K562 (cell line): Measurements from ENCODE around the gene RBKS. TPM values are rescaled to one million over a fixed set of nuclear protein-coding genes. Genes with fewer than 3 reads are reported as not detected.

Experiments
- ATAC-seq: fragments of 200-7000 bp; cut with Tn5 transposase; 3 replicates; pipeline ENCODE4 v1.9.1; 2020; ENCODE audit warnings: moderate library complexity
- BruUV-seq: library from RNA; stranded (reverse); fragments of 400-500 nt; replicated peaks from 2 replicates; lab custom pipeline; 2021; lab: Mats Ljungman, UMichigan
- CTCF ChIA-PET: fragments of 300-600 bp; formaldehyde crosslinking; extraction: SDS; loops from one replicate; lab custom pipeline; 2021; ENCODE audit warnings: low intra/inter-chr PET ratio; lab: Yijun Ruan, JAX
- POLR2A ChIA-PET: fragments of 300-600, 350-650 bp; sonication (Branson Sonifier 250); formaldehyde crosslinking; extraction: SDS; loops from one replicate; lab custom pipeline; 2021; ENCODE audit warnings: antibody characterized with exemption, inconsistent platforms; lab: Yijun Ruan, JAX
- DNase-seq, 4 experiments: peaks; one replicate each; pipeline versions ENCODE4 v3.0.0 to v3.0.0-alpha.2; 2011 to 2018; ENCODE audit warnings: low spot score in 3 of 4, mixed read lengths in 3 of 4; ENCODE audit errors: extremely low read depth in 1 of 4
- FAIRE-seq: peaks from 2 replicates; lab custom pipeline; 2011; peaks lifted over from hg19 to GRCh38; lab: Jason Lieb, UNC
- H2AFZ ChIP-seq: 2 replicates; pipeline ENCODE4 v1.6.0; 2011; ENCODE audit warnings: low read depth, low read length, control low read depth, inconsistent platforms
- H3K27ac ChIP-seq: fragments of 200-600 bp; 3 replicates; pipeline ENCODE4 v1.8.0; 2011; ENCODE audit warnings: low read depth, mild to moderate bottlenecking, control low read depth, inconsistent platforms, low read length, moderate library complexity, mixed read lengths; ENCODE audit errors: extremely low read depth
- H3K27me3 ChIP-seq, 2 experiments: fragments of 300-600 bp in 1 of 2; 2 replicates in 1 of 2; 3 replicates in 1 of 2; pipeline versions ENCODE4 v1.6.0 to v1.8.0; 2011; ENCODE audit warnings: inconsistent platforms in 2 of 2, low read length in 2 of 2, mild to moderate bottlenecking in 1 of 2, mixed read lengths in 1 of 2, moderate library complexity in 1 of 2; ENCODE audit not compliant: control insufficient read depth in 2 of 2, insufficient read depth in 2 of 2
- H3K36me3 ChIP-seq: fragments of 300-600 bp; 3 replicates; pipeline ENCODE4 v1.8.0; 2011; ENCODE audit warnings: mild to moderate bottlenecking, low read length, inconsistent platforms; ENCODE audit not compliant: control insufficient read depth, insufficient read depth
- H3K4me1 ChIP-seq, 2 experiments: fragments of 200-600 bp in 1 of 2; replicated peaks in 1 of 2; 2 replicates in 1 of 2; 3 replicates in 1 of 2; pipeline versions ENCODE4 v1.5.1 to v1.8.0; 2011; ENCODE audit warnings: inconsistent platforms in 2 of 2, low read length in 2 of 2, mild to moderate bottlenecking in 1 of 2, mixed read lengths in 1 of 2, moderate library complexity in 1 of 2; ENCODE audit not compliant: control insufficient read depth in 2 of 2, insufficient read depth in 2 of 2
- H3K4me2 ChIP-seq: 2 replicates; pipeline ENCODE4 v1.6.1; 2011; ENCODE audit warnings: low read length, control low read depth, inconsistent platforms, mixed read lengths; ENCODE audit not compliant: insufficient read depth
- H3K4me3 ChIP-seq: fragments of 200-600 bp; sonication (generic), shearing (Covaris generic); 2 replicates; pipeline ENCODE4 v1.5.1; 2016; ENCODE audit warnings: control low read depth, inconsistent platforms
- H3K79me2 ChIP-seq: fragments of 200-600 bp; 3 replicates; pipeline ENCODE4 v1.8.0; 2011; ENCODE audit warnings: low read length, inconsistent platforms; ENCODE audit not compliant: control insufficient read depth, insufficient read depth
- H3K9ac ChIP-seq, 2 experiments: 2 replicates each; pipeline versions ENCODE4 v1.6.0 to v1.6.1; 2011; ENCODE audit warnings: low read depth in 2 of 2, low read length in 2 of 2, control low read depth in 1 of 2, inconsistent platforms in 1 of 2, mild to moderate bottlenecking in 1 of 2, mixed read lengths in 1 of 2; ENCODE audit not compliant: insufficient read depth in 1 of 2
- H3K9me1 ChIP-seq: one replicate; pipeline ENCODE4 v1.6.0; 2011; ENCODE audit warnings: inconsistent platforms, mild to moderate bottlenecking, low read length, moderate library complexity; ENCODE audit not compliant: control insufficient read depth, insufficient read depth
- H3K9me3 ChIP-seq: replicated peaks from 2 replicates; pipeline ENCODE4 v1.5.1; 2011; ENCODE audit warnings: low read depth, low read length, inconsistent platforms; ENCODE audit not compliant: control insufficient read depth, insufficient read depth
- H4K20me1 ChIP-seq: replicated peaks from 2 replicates; pipeline ENCODE4 v1.6.1; 2011; ENCODE audit warnings: low read length, inconsistent platforms, mixed read lengths; ENCODE audit not compliant: control insufficient read depth, insufficient read depth
- BCL6 ChIP-seq: fragments of 250-450 bp; sonication (Bioruptor Pico); IDR thresholded peaks from 2 replicates; pipeline ENCODE4 v1.4.0; 2020
- CEBPB ChIP-seq: fragments of 450-650 bp; IDR thresholded peaks from 2 replicates; pipeline ENCODE4 v1.6.1; 2016; ENCODE audit warnings: missing genetic modification characterization, missing compliant biosample characterization
- MNT ChIP-seq, 2 experiments: fragments of 450-650 bp; conservative IDR thresholded peaks; 2 replicates each; pipeline ENCODE4 v1.6.1; 2017; ENCODE audit warnings: mild to moderate bottlenecking in 2 of 2, moderate library complexity in 2 of 2
- MXI1 ChIP-seq: IDR thresholded peaks from 2 replicates; pipeline ENCODE4 v1.6.1; 2011; ENCODE audit warnings: low read depth, mild to moderate bottlenecking, improper control_type of control experiment, low read length
- NONO ChIP-seq, 2 experiments: fragments of 200-400 bp in 1 of 2; fragments of 450-650 bp in 1 of 2; formaldehyde crosslinking in 1 of 2; IDR thresholded peaks; 2 replicates each; pipeline ENCODE4 v1.6.1; 2017; ENCODE audit warnings: low read depth in 2 of 2, mild to moderate bottlenecking in 2 of 2, moderate library complexity in 2 of 2, low read length in 1 of 2
- OTX1 ChIP-seq: fragments of 450-650 bp; formaldehyde crosslinking; IDR thresholded peaks from 2 replicates; pipeline ENCODE4 v1.4.0; 2022; ENCODE audit warnings: mild to moderate bottlenecking
- XRCC5 ChIP-seq: fragments of 200-400 bp; formaldehyde crosslinking; IDR thresholded peaks from 2 replicates; pipeline ENCODE4 v1.6.1; 2017; ENCODE audit warnings: low read depth, mild to moderate bottlenecking, low read length
- ZMIZ1 ChIP-seq, 2 experiments: fragments of 150-350 bp in 1 of 2; IDR thresholded peaks; 2 replicates each; pipeline ENCODE4 v1.6.1; 2012 to 2016; ENCODE audit warnings: low read depth in 2 of 2, low read length in 2 of 2, mild to moderate bottlenecking in 1 of 2, moderate library complexity in 1 of 2
- ZNF232 ChIP-seq: sonication (generic); formaldehyde crosslinking; IDR thresholded peaks from 2 replicates; pipeline ENCODE4 v1.8.0; 2022; ENCODE audit warnings: mild to moderate bottlenecking, missing genetic modification reagents
- ZNF282 ChIP-seq: sonication (generic); formaldehyde crosslinking; IDR thresholded peaks from 2 replicates; pipeline ENCODE4 v1.8.1; 2023; ENCODE audit warnings: missing genetic modification reagents
- ZNF766 ChIP-seq: fragments of 200-800 bp; sonication (Bioruptor generic); conservative IDR thresholded peaks from 2 replicates; pipeline ENCODE4 v1.6.1; 2016; ENCODE audit warnings: missing genetic modification characterization, missing compliant biosample characterization
- WGBS: fragments of 100-300 bp; shearing (Covaris generic); methylation state at CpG from one replicate; pipeline ENCODE4 v1.1.6; 2016; ENCODE audit warnings: low coverage, mixed read lengths; ENCODE audit not compliant: insufficient coverage; ENCODE audit errors: missing lambda C conversion rate; 5-methylcytosine and 5-hydroxymethylcytosine counted together
- in situ Hi-C: fragments of 300-500 bp; cut with MboI; formaldehyde crosslinking; loops from 4 replicates; pipeline ENCODE4 v1.15.0; 2018; ENCODE audit warnings: inconsistent platforms, mixed read lengths
- intact Hi-C: fragments of 100-400 bp; cut with micrococcal nuclease; formaldehyde crosslinking; loops from 2 replicates; pipeline ENCODE4 v1.14.2; 2022
- polyA plus RNA-seq, 8 experiments: library from polyadenylated mRNA; depleted of rRNA in 4 of 8; stranded (reverse) in 5 of 8; unstranded in 3 of 8; fragments of >200 nt; fragmentation: Nextera tagmentation in 2 of 8; fragmentation: Illumina TruSeq in 1 of 8; extraction: Ambion mirVana in 2 of 8; extraction: Trizol in 1 of 8; gene quantifications; 2 replicates each; pipeline versions ENCODE4 v1.2.1 to v1.2.3, GENCODE V29; 2011 to 2014; ENCODE audit warnings: inconsistent platforms in 1 of 8, missing spikeins in 1 of 8
- total RNA-seq, 7 experiments: library from RNA; depleted of rRNA in 6 of 7; stranded (reverse); fragments of >200 nt in 6 of 7; fragmentation: Illumina TruSeq in 2 of 7; extraction: Trizol in 2 of 7; gene quantifications; 2 replicates each; pipeline versions ENCODE4 v1.2.1 to v1.2.3, GENCODE V29; 2011 to 2021; ENCODE audit warnings: low replicate concordance in 1 of 7
- TF ChIP-seq, protein P1 (sequence below), 2 experiments: IDR thresholded peaks in 1 of 2; conservative IDR thresholded peaks in 1 of 2; 2 replicates each; pipeline ENCODE4 v1.6.1; 2016; ENCODE audit warnings: low read depth in 2 of 2, mild to moderate bottlenecking in 1 of 2, missing compliant biosample characterization in 1 of 2, missing genetic modification characterization in 1 of 2, moderate library complexity in 1 of 2

RBKS gene
- total and polyA plus RNA-seq, 9 of the 15 experiments (the other 6 are each of a cell fraction or from before 2014, with no cell fraction given): 0.06 to 0.39 (median 0.19) TPM

GRCh38 chr2:27903649-27904404 lies 13.6 kb upstream of the RBKS start:
- Histone ChIP-seq H3K9me3 (no peaks in the 10 kb centered on the region), H3K36me3 (0 out of 3 replicates have a peak, but pooled peaks cover 2% of the 10 kb centered on the region), H3K79me2 (no peaks in the 10 kb centered on the region; the same call in 2 of the 3 replicates), H3K27me3 (no peaks in the 10 kb centered on the region), H3K9me1 (no peaks in the 10 kb centered on the region), H3K4me3 (no peak overlapping the region), H3K4me2 (no peak overlapping the region), H4K20me1 (no peaks in the 10 kb centered on the region), H3K9ac (no peak overlapping the region), H2AFZ (no peak overlapping the region), H3K27ac (no peak overlapping the region), H3K4me1 (no peaks in the 10 kb centered on the region; a peak in 1 of 5 replicates)
- no TSS peak for BruUV-seq
- FAIRE-seq: no peak
- WGBS: 65% methylated on average over 10 of the region's 10 CpGs
- ATAC-seq: peak; percentile 76
- in situ Hi-C loops: no loop called here
- ChIA-PET CTCF (no interaction called here), POLR2A (no interaction called here)
- DNase-seq: peak in 1 of 4 experiments; percentile 49
- intact Hi-C loops: no loop called here
- TF ChIP-seq ZNF766 (CRISPR knock-in tag) (no peak), OTX1 (CRISPR knock-in tag) (no peak), MXI1 (no peak), XRCC5 (no peak), ZMIZ1 (IDR thresholded peaks at IDR 0.05; ENCODE audit: low read depth in 2 of 2, low read length in 2 of 2) (no peak), BCL6 (CRISPR knock-in tag) (no peak), CEBPB (tag) (no peak), ZNF232 (no peak), NONO (IDR thresholded peaks at IDR 0.05; ENCODE audit: low read depth in 2 of 2, low read length in 1 of 2) (no peak), ZNF282 (CRISPR knock-in tag) (no peak), MNT (conservative IDR thresholded peaks at IDR 0.05) (peak in 1 of 2 experiments; percentile 9; a peak in 1 of 4 replicates)
- TF ChIP-seq, protein P1, sequence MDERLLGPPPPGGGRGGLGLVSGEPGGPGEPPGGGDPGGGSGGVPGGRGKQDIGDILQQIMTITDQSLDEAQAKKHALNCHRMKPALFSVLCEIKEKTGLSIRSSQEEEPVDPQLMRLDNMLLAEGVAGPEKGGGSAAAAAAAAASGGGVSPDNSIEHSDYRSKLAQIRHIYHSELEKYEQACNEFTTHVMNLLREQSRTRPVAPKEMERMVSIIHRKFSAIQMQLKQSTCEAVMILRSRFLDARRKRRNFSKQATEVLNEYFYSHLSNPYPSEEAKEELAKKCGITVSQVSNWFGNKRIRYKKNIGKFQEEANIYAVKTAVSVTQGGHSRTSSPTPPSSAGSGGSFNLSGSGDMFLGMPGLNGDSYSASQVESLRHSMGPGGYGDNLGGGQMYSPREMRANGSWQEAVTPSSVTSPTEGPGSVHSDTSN (CRISPR knock-in tag; IDR thresholded peaks at IDR 0.05; ENCODE audit: low read depth): no peak
- TF ChIP-seq, protein P1 (tag; conservative IDR thresholded peaks at IDR 0.05; ENCODE audit: low read depth): no peak
